Heart left ventricle (tissue), 13 donors: ENCODE measurements around the gene ADCY3.

Experiments
- CTCF ChIP-seq, 12 donors: fragments of 200-600 bp; sonication (generic) in 4 of 12; IDR thresholded peaks; one replicate each; pipeline versions ENCODE4 v1.5.0 to v1.8.0; 2018 to 2022; ENCODE audit warnings: antibody characterized with exemption in 12 of 12, mild to moderate bottlenecking in 5 of 12
- POLR2A ChIP-seq, 2 donors: fragments of 450-650 bp; IDR thresholded peaks; one replicate each; pipeline ENCODE4 v1.6.1; 2017; ENCODE audit warnings: antibody characterized with exemption in 2 of 2, mild to moderate bottlenecking in 2 of 2, moderate library complexity in 2 of 2
- donor health status: ischemic (EF 13 %, LVEDD 7.1; RV severe dilation, severe dysfunction).
- donor health status: DM: no; HTN: yes; CAD: no.
- donor health status: DM: no; HTN: no; CAD: no.
- donor health status: ischemic (EF 25% LVEDD 6.9; RV normal size, moderate dysfunction).
- donor health status: ischemic (EF 25% LVEDD 5.7; RV mildly dilated, moderate dysfunction).
- donor health status: ischemic (EF 35%, LVEDD 5.7; RV mildly dilated, moderate dysfunction).
- donor health status: nonischemic (EF 11% LVEDD 7.7; RV severe dilation, severe dysfunction).
- donor health status: DM: yes; HTN: yes; CAD: no.
- donor health status: PGD.
- donor health status: ischemic (EF 29% LVEDD 5.4; RV normal size, mild dysfunction).
- donor health status: nonischemic (EF 23%, LVEDD 6.1; RV moderate dilation, normal function).

GRCh38 chr2:24832521-24832920, 87.5 kb downstream of the ADCY3 start:
- TF ChIP-seq CTCF (IDR thresholded peaks at IDR 0.05) = no peak
- TF ChIP-seq POLR2A (IDR thresholded peaks at IDR 0.05) = no peak
